HL-60/S4 (cell line): Measurements from ENCODE around the gene LHX3.
"Not testable (repeated sequence)": the region's sequence is repeated elsewhere in the genome, so short reads cannot be mapped to it uniquely, and the experiment has no call there.

Source experiments
- in situ Hi-C: fragments of 300-500 bp; cut with MboI; formaldehyde crosslinking; loops from 2 replicates; pipeline ENCODE4 v1.14.3; 2022; ENCODE audit warnings: low sequenced_read_pairs

Gene LHX3

GRCh38 chr9:136157477-136158265 is 47.3 kb downstream of the LHX3 start:
- in situ Hi-C loops: no loop called here

GRCh38 chr9:136156209-136157120 is 48.5 kb downstream of the LHX3 start:
- in situ Hi-C loops: no loop called here

GRCh38 chr9:136155576-136155975 is 49.4 kb downstream of the LHX3 start:
- in situ Hi-C loops: no loop called here

- in situ Hi-C loops: no loop called here
These were observed 50.0 kb downstream of the LHX3 start for GRCh38 chr9:136154943-136155342.

GRCh38 chr9:136153381-136154065 is 51.4 kb downstream of the LHX3 start:
- in situ Hi-C loops: no loop called here

GRCh38 chr9:136152931-136153330 is 52.0 kb downstream of the LHX3 start:
- in situ Hi-C loops: no loop called here

- in situ Hi-C loops: no loop called here
These were observed 52.4 kb downstream of the LHX3 start for GRCh38 chr9:136152543-136152866.

GRCh38 chr9:136151848-136152542 is 52.9 kb downstream of the LHX3 start:
- in situ Hi-C loops: no loop called here

- in situ Hi-C loops: no loop called here
These were observed 53.6 kb downstream of the LHX3 start for GRCh38 chr9:136151214-136151804.

- in situ Hi-C loops: not testable (repeated sequence)
These were observed 54.2 kb downstream of the LHX3 start for GRCh38 chr9:136150664-136151213.

GRCh38 chr9:136149853-136150252 is 55.1 kb downstream of the LHX3 start:
- in situ Hi-C loops: no loop called here

GRCh38 chr9:136149337-136149736 is 55.6 kb downstream of the LHX3 start:
- in situ Hi-C loops: no loop called here

- in situ Hi-C loops: no loop called here
These were observed 56.2 kb downstream of the LHX3 start for GRCh38 chr9:136148766-136149165.

GRCh38 chr9:136147890-136148714 is 56.8 kb downstream of the LHX3 start:
- in situ Hi-C loops: no loop called here

- in situ Hi-C loops: no loop called here
These were observed 57.7 kb downstream of the LHX3 start for GRCh38 chr9:136147038-136147889.
